Mucosa of rectum (tissue), 2 donors: ENCODE measurements around the gene MTMR1.

Experiments
- H3K27ac ChIP-seq, 2 donors: one replicate each; pipeline ENCODE4 v1.7.0; 2013; ENCODE audit warnings: inconsistent platforms in 2 of 2, low read depth in 2 of 2, low read length in 2 of 2
- H3K27me3 ChIP-seq, 2 donors: one replicate each; pipeline ENCODE4 v1.7.0; 2013; ENCODE audit warnings: low read length in 2 of 2; ENCODE audit not compliant: control insufficient read depth in 2 of 2, insufficient read depth in 2 of 2
- H3K36me3 ChIP-seq, 2 donors: one replicate each; pipeline ENCODE4 v1.7.0; 2013; ENCODE audit warnings: low read length in 2 of 2; ENCODE audit not compliant: control insufficient read depth in 2 of 2, insufficient read depth in 2 of 2
- H3K4me1 ChIP-seq, 2 donors: one replicate each; pipeline ENCODE4 v1.7.0; 2013; ENCODE audit warnings: low read length in 2 of 2, mild to moderate bottlenecking in 1 of 2; ENCODE audit not compliant: control insufficient read depth in 2 of 2, insufficient read depth in 2 of 2
- H3K4me3 ChIP-seq, 2 donors: one replicate each; pipeline ENCODE4 v1.7.0; 2013; ENCODE audit warnings: low read length in 2 of 2
- H3K9ac ChIP-seq, 2 donors: one replicate each; pipeline ENCODE4 v1.7.0; 2013; ENCODE audit warnings: low read length in 2 of 2, low read depth in 1 of 2, mild to moderate bottlenecking in 1 of 2
- H3K9me3 ChIP-seq, 2 donors: one replicate each; pipeline ENCODE4 v1.7.0; 2013; ENCODE audit warnings: low read length in 2 of 2; ENCODE audit not compliant: control insufficient read depth in 2 of 2
- donor health status: healthy.
- donor health status: Normal muscosa, but diverticular disease.

Gene MTMR1

DNA sequence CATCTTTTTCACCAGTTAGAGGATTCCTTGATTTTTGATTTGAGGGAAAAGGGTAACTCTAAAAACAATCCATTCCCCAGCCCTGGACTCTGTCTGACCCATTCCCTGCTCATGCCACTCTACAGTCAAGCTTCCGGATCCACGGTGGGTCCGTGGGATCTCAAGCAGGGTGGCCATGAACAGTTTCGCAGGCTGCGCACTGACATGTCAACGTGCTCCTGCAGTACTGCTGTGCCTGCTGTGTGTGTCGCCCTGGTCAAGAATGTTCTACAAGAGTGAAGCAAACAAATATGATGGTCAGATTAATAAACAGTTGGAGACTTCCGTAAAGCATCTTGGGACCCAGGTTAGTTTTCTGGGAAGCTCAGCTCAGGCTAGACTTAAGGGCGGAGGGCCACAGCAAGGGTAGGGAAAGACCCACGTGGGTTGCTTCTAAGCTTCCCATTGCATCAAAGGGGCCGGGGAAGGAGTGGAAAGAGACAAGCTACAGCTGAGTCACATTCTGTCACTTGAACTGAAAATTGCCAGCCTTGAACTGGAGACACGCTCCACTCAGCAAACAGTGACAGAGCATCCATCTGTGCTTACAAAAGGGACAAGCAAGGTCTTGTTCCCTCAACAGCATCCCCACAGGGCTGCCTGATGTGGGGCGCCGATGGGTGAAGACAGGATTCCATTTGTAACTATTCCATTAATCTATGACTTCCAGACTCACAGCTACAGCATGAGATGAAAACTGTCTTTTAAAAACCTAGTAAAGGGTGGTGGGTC lies 81.8 kb downstream of the MTMR1 start:
- Histone ChIP-seq H3K9me3 (no peaks in the 10 kb centered on the region), H3K9ac (no peak overlapping the region), H3K4me3 (no peak overlapping the region), H3K27me3 (no peaks in the 10 kb centered on the region), H3K4me1 (no peaks in the 10 kb centered on the region), H3K36me3 (peaks cover 0 to 2% of the 10 kb centered on the region in 2 donors), H3K27ac (no peak overlapping the region)

DNA sequence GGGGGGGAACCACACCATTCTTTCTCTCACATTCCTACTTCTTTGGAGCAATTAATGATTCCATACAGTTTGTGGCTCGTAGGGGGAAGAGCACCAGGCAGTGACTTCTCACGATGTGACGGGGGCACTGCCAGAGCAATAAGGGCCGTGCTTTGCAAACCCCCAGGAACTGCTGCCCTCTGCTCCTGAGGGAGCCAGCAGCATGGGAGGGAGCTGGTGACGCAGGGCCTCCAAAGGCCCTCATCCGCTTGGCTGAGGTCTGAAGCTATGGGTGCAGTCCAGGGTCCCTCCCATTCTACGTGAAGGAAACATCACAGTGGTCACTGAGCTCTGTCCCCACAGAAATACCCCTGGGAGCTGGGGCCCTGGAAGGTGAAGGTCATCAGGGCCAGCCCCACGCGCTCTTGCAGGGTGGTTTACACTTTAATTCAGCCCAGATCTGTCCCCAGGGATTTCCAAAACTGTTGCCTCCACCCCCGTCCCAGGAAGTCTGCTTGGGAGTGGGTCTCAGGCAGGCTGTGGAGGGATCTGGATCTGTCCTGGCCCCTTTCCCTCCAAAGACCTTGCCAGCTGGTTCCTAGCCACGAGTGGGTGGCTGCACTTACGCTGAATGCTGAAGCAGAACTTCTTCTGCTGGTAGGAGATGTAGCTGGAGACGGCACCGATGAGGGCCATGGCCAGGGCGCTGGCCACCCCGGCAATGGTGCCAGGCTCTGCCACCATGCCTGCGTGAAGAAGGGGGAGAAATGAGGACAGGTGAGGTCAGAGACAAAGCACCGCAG lies 82.6 kb downstream of the MTMR1 start:
- H3K4me3 ChIP-seq, result no peak overlapping the region
- H3K27ac ChIP-seq, result no peak overlapping the region
- no peak overlapping the region for H3K9ac ChIP-seq

DNA sequence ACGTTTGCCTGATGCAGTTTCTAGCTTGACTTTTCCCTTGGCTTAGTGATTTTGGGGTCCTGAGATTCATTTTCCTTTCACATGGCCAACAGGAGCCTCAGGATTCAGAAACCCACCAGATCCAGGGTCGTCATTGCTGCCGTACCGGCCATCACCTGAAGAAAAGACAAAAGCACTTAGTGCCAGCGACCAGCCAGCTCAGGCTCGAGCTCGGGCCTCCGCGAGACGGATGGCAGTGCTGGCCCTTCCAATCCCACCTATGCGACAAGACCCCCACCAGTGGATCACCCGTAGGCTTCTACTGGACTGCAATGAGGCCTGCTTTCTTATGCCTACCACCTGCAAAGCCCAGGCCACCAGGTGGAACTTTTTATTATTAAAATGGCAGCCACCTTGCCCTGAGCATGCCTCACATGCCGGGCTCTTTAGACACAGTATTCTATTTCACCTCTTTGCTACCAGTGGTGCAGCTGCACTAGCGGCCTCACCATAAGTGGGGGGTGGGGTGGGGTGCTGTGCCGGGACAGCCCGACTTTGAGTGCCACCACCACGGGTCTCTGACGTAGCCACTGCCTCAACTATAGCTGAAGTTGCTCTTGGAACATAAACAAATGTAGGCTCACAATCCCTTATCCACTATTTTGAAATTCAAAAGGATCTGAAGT lies 84.3 kb downstream of the MTMR1 start:
- Histone ChIP-seq H3K9me3 (no peaks in the 10 kb centered on the region), H3K36me3 (peaks cover 0 to 2% of the 10 kb centered on the region in 2 donors), H3K4me1 (no peaks in the 10 kb centered on the region), H3K9ac (no peak overlapping the region), H3K27me3 (no peaks in the 10 kb centered on the region), H3K27ac (no peak overlapping the region), H3K4me3 (no peak overlapping the region)

More for the DNA sequence above, 82.6 kb downstream of the MTMR1 start:
- Histone ChIP-seq H3K27me3 (no peaks in the 10 kb centered on the region), H3K36me3 (peaks cover 0 to 2% of the 10 kb centered on the region in 2 donors), H3K4me1 (no peaks in the 10 kb centered on the region), H3K9me3 (no peaks in the 10 kb centered on the region)

DNA sequence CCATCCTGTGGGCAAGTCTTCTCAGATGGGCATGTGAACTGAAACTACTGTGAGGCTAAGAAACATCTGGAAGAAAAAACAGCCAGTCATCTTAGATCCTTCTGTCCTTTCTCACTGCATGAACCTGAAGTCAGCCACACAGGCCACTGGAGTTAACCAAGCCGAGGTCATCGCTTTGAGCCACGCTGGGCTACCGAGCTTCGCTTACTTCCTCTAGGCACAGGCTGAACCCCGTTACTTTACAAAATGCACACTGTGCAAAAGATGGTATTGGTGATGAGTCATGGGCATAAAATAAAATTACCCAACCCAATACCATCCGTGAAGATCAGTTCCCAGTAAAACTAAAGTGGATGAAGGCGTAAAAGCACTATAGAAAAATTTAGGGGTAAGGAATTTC lies 86.2 kb downstream of the MTMR1 start:
- Histone ChIP-seq H3K9ac (no peak overlapping the region), H3K4me1 (no peaks in the 10 kb centered on the region), H3K27me3 (no peaks in the 10 kb centered on the region), H3K27ac (no peak overlapping the region), H3K4me3 (no peak overlapping the region), H3K36me3 (peaks cover 0 to 2% of the 10 kb centered on the region in 2 donors), H3K9me3 (no peaks in the 10 kb centered on the region)

DNA sequence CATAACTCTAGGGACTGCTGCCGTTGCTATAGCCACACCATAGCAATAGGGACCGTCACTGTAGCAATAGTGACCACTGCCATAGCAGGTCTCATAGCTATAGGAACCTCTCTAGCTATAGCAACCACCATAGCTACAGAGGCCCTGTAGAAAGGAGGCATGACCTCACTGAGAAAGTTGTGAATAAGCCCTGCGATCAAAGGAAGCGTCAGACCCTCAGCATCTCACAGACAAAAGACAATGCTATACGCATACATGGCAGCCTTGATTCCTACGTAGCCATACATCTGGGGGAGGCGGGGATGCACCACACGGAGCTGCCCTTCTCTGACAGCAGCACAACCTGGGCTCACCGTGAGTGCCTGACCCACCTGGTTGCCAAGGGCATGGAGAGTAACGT lies 88.5 kb downstream of the MTMR1 start:
- H3K4me1 ChIP-seq, result no peaks in the 10 kb centered on the region
- no peaks in the 10 kb centered on the region for H3K27me3 ChIP-seq
- no peak overlapping the region for H3K4me3 ChIP-seq
- no peaks in the 10 kb centered on the region for H3K9me3 ChIP-seq
- H3K9ac ChIP-seq, result no peak overlapping the region
- no peak overlapping the region for H3K27ac ChIP-seq
- H3K36me3 ChIP-seq, result peaks cover 0 to 2% of the 10 kb centered on the region in 2 donors

DNA sequence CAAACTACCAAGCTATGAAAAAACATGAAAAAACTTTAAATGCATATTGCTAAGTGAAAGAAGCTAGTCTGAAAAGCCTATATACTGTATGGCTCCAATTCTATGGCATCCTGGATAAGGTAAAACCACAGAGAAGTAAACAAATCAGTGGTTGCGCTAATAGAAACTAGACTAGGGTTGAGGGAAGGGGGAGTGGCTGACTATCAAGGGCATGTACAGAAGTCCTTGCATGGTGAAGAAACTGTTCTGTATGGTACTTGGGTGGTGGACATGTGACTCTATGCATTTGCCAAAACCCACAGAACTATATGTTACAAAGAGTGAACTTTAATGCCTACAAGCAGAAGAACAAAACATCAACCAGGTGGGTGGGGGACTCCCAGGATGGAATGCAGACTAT lies 96.8 kb downstream of the MTMR1 start:
- Histone ChIP-seq H3K9ac (no peak overlapping the region), H3K36me3 (peaks cover 0 to 5% of the 10 kb centered on the region in 2 donors), H3K27ac (no peak overlapping the region), H3K27me3 (no peaks in the 10 kb centered on the region), H3K4me3 (no peak overlapping the region), H3K4me1 (no peaks in the 10 kb centered on the region), H3K9me3 (no peaks in the 10 kb centered on the region)

DNA sequence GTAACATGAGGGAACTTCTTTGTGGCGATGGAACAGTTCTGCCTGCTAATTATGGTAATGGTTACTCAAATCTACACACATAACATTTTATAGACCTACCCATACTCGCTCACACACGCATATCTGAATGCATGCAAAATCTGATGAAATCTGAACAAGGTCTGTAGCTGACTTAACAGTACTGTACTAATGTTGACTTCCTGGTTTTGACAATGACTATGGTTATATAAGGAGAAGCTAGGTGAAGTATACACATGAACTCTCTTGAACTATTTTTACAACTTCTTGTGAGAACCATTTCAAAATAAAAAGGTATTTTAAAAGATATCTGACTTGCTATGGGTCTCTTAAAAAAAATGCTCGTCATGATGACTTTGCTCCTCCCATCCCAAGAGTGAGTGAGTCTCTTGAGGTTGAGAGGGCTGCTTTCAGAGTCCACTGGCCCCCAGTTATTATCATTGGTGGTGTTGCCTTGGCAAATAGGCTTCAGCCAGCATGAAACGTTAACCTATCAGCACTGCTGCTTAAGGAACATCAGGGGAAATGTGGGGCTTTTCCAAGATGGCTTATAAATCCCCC lies 99.8 kb downstream of the MTMR1 start:
- H3K27ac ChIP-seq, result no peak overlapping the region
- no peaks in the 10 kb centered on the region for H3K4me1 ChIP-seq
- no peaks in the 10 kb centered on the region for H3K9me3 ChIP-seq
- no peak overlapping the region for H3K9ac ChIP-seq
- H3K27me3 ChIP-seq, result no peaks in the 10 kb centered on the region
- H3K36me3 ChIP-seq, result peaks cover 0 to 2% of the 10 kb centered on the region in 2 donors
- H3K4me3 ChIP-seq, result no peak overlapping the region

DNA sequence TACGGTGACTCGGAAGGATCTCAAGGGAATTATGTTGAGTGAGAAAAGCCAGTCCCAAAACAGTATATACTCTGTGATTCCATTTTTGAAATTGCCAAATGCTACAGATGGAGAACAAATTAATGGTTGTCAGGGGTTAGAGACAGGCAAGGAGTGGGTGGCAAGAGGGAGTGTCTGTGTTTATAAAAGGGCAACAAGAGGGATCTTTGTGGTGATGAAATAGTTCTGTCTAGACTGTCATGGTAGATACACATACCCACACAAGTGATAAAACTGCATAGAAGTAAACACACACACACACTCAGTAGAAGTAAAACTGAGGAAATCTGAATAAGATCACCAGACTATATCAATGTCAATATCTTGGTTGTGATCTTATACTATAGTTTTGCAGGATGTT lies 112.5 kb downstream of the MTMR1 start:
- Histone ChIP-seq H3K36me3 (no peaks in the 10 kb centered on the region), H3K9me3 (no peaks in the 10 kb centered on the region), H3K27ac (no peak overlapping the region), H3K4me1 (no peaks in the 10 kb centered on the region), H3K9ac (no peak overlapping the region), H3K4me3 (no peak overlapping the region), H3K27me3 (no peaks in the 10 kb centered on the region)

DNA sequence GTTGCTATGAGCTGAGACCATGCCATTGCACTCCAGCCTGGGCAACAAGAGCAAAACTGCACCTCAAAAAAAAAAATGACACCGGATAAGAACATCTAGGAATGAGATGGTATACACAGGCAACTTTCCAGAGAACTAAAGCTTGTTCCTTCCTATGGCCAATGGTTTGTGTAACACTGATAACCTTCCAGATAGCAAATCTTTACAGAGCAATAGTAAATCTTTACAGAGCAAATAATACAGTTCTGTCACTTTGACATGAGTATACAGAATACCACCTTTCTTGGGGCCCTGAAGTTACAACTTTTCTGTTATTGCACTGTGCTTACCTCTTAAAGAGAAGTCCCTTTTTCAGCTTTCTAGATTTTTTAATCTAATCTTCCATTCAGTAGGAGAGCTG lies 113.6 kb downstream of the MTMR1 start:
- Histone ChIP-seq H3K9me3 (no peaks in the 10 kb centered on the region), H3K9ac (no peak overlapping the region), H3K27me3 (no peaks in the 10 kb centered on the region), H3K36me3 (no peaks in the 10 kb centered on the region), H3K27ac (no peak overlapping the region), H3K4me3 (no peak overlapping the region), H3K4me1 (no peaks in the 10 kb centered on the region)

DNA sequence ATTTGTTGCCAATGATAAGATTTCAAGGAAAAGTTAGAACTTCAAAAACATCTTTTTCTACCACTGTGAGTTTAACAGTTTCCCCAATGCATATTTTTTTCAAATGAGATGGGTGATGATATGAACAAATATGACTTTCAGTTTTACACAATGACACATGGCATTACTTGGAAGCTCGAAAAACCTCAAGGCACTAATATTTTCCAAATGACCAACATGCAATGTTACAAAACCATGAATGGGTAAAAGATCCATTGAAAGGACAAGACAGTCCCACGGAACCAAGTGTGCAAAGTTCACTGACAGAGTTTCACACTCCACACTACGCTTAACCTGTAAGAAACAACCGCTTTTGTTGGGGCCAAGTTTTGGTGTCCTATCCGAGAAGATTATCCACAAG lies 120.7 kb downstream of the MTMR1 start:
- Histone ChIP-seq H3K27ac (no peak overlapping the region), H3K9ac (no peak overlapping the region), H3K4me1 (no peaks in the 10 kb centered on the region), H3K36me3 (no peaks in the 10 kb centered on the region), H3K27me3 (no peaks in the 10 kb centered on the region), H3K4me3 (no peak overlapping the region), H3K9me3 (no peaks in the 10 kb centered on the region)
